HepG2 (cell line): ENCODE data around the gene PDE4C. TPM values are rescaled to one million over a fixed set of nuclear protein-coding genes. Genes with fewer than 3 reads are reported as not detected.
A peak's percentile ranks its signal among the peaks of the same experiment; 100 is the strongest.

ENCODE experiments used
- ATAC-seq: fragments of 200-7000 bp; cut with Tn5 transposase; 3 replicates; pipeline ENCODE4 v1.9.1; 2020; ENCODE audit warnings: mild to moderate bottlenecking, moderate library complexity
- BruUV-seq: library from RNA; stranded (reverse); fragments of 400-500 nt; replicated peaks from 2 replicates; lab custom pipeline; 2021; lab: Mats Ljungman, UMichigan
- CTCF ChIA-PET: fragments of 300-600 bp; formaldehyde crosslinking; extraction: SDS; loops from one replicate; lab custom pipeline; 2021; ENCODE audit warnings: low total read pairs, inconsistent platforms, low intra/inter-chr PET ratio; lab: Yijun Ruan, JAX
- POLR2A ChIA-PET: fragments of 350-600 bp; sonication (Branson Sonifier 250); formaldehyde crosslinking; loops from one replicate; lab custom pipeline; 2020; ENCODE audit warnings: antibody characterized with exemption, inconsistent platforms; lab: Yijun Ruan, JAX
- DNase-seq: peaks from one replicate; pipeline ENCODE4 v3.0.0-alpha.2; 2015; ENCODE audit warnings: low spot score
- FAIRE-seq: peaks from 3 replicates; lab custom pipeline; 2011; peaks lifted over from hg19 to GRCh38; lab: Jason Lieb, UNC
- H2AFZ ChIP-seq: one replicate; pipeline ENCODE4 v1.6.1; 2011; ENCODE audit warnings: low read length, inconsistent platforms
- H3K27ac ChIP-seq: fragments of 300-600 bp; 3 replicates; pipeline ENCODE4 v1.8.0; 2011; ENCODE audit warnings: mixed run types, mild to moderate bottlenecking, mixed read lengths, low read length, inconsistent platforms; ENCODE audit not compliant: insufficient read depth; ENCODE audit errors: extremely low read length
- H3K27me3 ChIP-seq, 2 experiments: fragments of 200-600 bp in 1 of 2; 2 replicates in 1 of 2; 3 replicates in 1 of 2; pipeline versions ENCODE4 v1.6.0 to v1.8.0; 2011; ENCODE audit warnings: low read length in 2 of 2, mild to moderate bottlenecking in 2 of 2, moderate library complexity in 2 of 2, inconsistent platforms in 1 of 2; ENCODE audit not compliant: insufficient read depth in 2 of 2, control insufficient read depth in 1 of 2
- H3K36me3 ChIP-seq, 2 experiments: fragments of 200-600 bp in 1 of 2; replicated peaks in 1 of 2; 2 replicates in 1 of 2; 3 replicates in 1 of 2; pipeline versions ENCODE4 v1.5.1 to v1.8.0; 2011; ENCODE audit warnings: low read length in 2 of 2, inconsistent platforms in 1 of 2; ENCODE audit not compliant: insufficient read depth in 2 of 2, control insufficient read depth in 1 of 2
- H3K4me1 ChIP-seq: 2 replicates; pipeline ENCODE4 v1.5.1; 2012; ENCODE audit warnings: low read length, inconsistent platforms; ENCODE audit not compliant: insufficient read depth
- H3K4me2 ChIP-seq: 2 replicates; pipeline ENCODE4 v1.6.0; 2011; ENCODE audit warnings: low read depth, low read length, inconsistent platforms
- H3K4me3 ChIP-seq, 3 experiments: fragments of 200-600 bp in 1 of 3; sonication (generic), shearing (Covaris generic) in 1 of 3; replicated peaks in 1 of 3; 2 replicates each; pipeline ENCODE4 v1.5.1; 2011 to 2016; ENCODE audit warnings: low read length in 3 of 3, inconsistent platforms in 2 of 3, low read depth in 2 of 3, mild to moderate bottlenecking in 2 of 3, control low read depth in 1 of 3, mixed read lengths in 1 of 3; ENCODE audit not compliant: insufficient read depth in 1 of 3
- H3K79me2 ChIP-seq: one replicate; pipeline ENCODE4 v1.6.1; 2011; ENCODE audit warnings: low read length, inconsistent platforms; ENCODE audit not compliant: insufficient read depth
- H3K9ac ChIP-seq: 2 replicates; pipeline ENCODE4 v1.6.0; 2011; ENCODE audit warnings: mild to moderate bottlenecking, low read depth, low read length, inconsistent platforms; ENCODE audit not compliant: insufficient read depth
- H3K9me3 ChIP-seq: 2 replicates; pipeline ENCODE4 v1.5.1; 2012; ENCODE audit warnings: mild to moderate bottlenecking, low read length
- H4K20me1 ChIP-seq: 2 replicates; pipeline ENCODE4 v1.6.0; 2011; ENCODE audit warnings: inconsistent platforms, mild to moderate bottlenecking, low read length, moderate library complexity; ENCODE audit not compliant: insufficient read depth
- EEA1 ChIP-seq: sonication (generic); formaldehyde crosslinking; IDR thresholded peaks from 2 replicates; pipeline ENCODE4 v1.5.1; 2020; ENCODE audit warnings: mild to moderate bottlenecking, missing genetic modification reagents, borderline replicate concordance
- ELF4 ChIP-seq: sonication (generic); formaldehyde crosslinking; IDR thresholded peaks from 2 replicates; pipeline ENCODE4 v1.5.0; 2020; ENCODE audit warnings: missing genetic modification reagents, mild to moderate bottlenecking, moderate library complexity, borderline replicate concordance
- FOXP1 ChIP-seq, 2 experiments: fragments of 450-650 bp in 1 of 2; IDR thresholded peaks; 2 replicates each; pipeline ENCODE4 v1.6.1; 2017 to 2018; ENCODE audit warnings: antibody characterized with exemption in 1 of 2
- GATAD2A ChIP-seq: IDR thresholded peaks from 2 replicates; pipeline ENCODE4 v1.6.1; 2016
- HNRNPLL ChIP-seq: fragments of 200-400 bp; formaldehyde crosslinking; IDR thresholded peaks from 2 replicates; pipeline ENCODE4 v1.6.1; 2017; ENCODE audit warnings: mild to moderate bottlenecking, low read depth, low read length; ENCODE audit not compliant: poor library complexity, severe bottlenecking
- HOXA5 ChIP-seq: sonication (generic); formaldehyde crosslinking; IDR thresholded peaks from 2 replicates; pipeline ENCODE4 v1.4.0; 2020; ENCODE audit warnings: missing genetic modification reagents
- RBM22 ChIP-seq: fragments of 200-400 bp; formaldehyde crosslinking; optimal IDR thresholded peaks from 2 replicates; pipeline ENCODE3; 2017; ENCODE audit warnings: mild to moderate bottlenecking, low read length, moderate library complexity
- RFX5 ChIP-seq: IDR thresholded peaks from 2 replicates; pipeline ENCODE4 v1.6.1; 2011; ENCODE audit warnings: low read depth, low read length, improper control_type of control experiment
- RFXAP ChIP-seq: sonication (generic); formaldehyde crosslinking; IDR thresholded peaks from 2 replicates; pipeline ENCODE4 v1.4.0; 2020; ENCODE audit warnings: missing genetic modification reagents, borderline replicate concordance
- TCF7 ChIP-seq: sonication (generic); IDR thresholded peaks from 2 replicates; pipeline ENCODE4 v1.6.1; 2016; ENCODE audit warnings: antibody characterized with exemption, low read depth
- TCF7L2 ChIP-seq: IDR thresholded peaks from 2 replicates; pipeline ENCODE4 v1.6.1; 2011; ENCODE audit warnings: mild to moderate bottlenecking, low read depth, low read length, moderate library complexity
- ZBTB38 ChIP-seq: sonication (generic); formaldehyde crosslinking; IDR thresholded peaks from 2 replicates; pipeline ENCODE4 v1.5.1; 2020; ENCODE audit warnings: mild to moderate bottlenecking, missing genetic modification reagents
- ZBTB7A ChIP-seq: sonication (generic); formaldehyde crosslinking; IDR thresholded peaks from 2 replicates; pipeline ENCODE4 v1.8.0; 2022; ENCODE audit warnings: mild to moderate bottlenecking, missing genetic modification reagents
- ZFY ChIP-seq: sonication (generic); formaldehyde crosslinking; IDR thresholded peaks from 2 replicates; pipeline ENCODE4 v1.4.0; 2020; ENCODE audit warnings: missing genetic modification reagents
- ZNF33B ChIP-seq: sonication (generic); formaldehyde crosslinking; IDR thresholded peaks from 2 replicates; pipeline ENCODE4 v1.5.1; 2020; ENCODE audit warnings: mild to moderate bottlenecking, missing genetic modification reagents
- ZNF83 ChIP-seq: sonication (generic); formaldehyde crosslinking; IDR thresholded peaks from 2 replicates; pipeline ENCODE4 v1.4.0; 2020; ENCODE audit warnings: missing genetic modification reagents, mild to moderate bottlenecking, borderline replicate concordance
- WGBS: methylation state at CpG from one replicate; pipeline ENCODE4 v1.1.6; 2017; ENCODE audit warnings: low lambda C conversion rate; 5-methylcytosine and 5-hydroxymethylcytosine counted together
- in situ Hi-C: cut with HindIII; loops from 2 replicates; pipeline ENCODE4 v1.10.0; 2017; ENCODE audit warnings: low pct_unique_long_range_greater_than_20kb; ENCODE audit not compliant: extremely low pct_ligation_motif_present
- intact Hi-C: fragments of 100-400 bp; cut with micrococcal nuclease; formaldehyde crosslinking; loops from one replicate; pipeline ENCODE4 v1.10.0; 2022; ENCODE audit not compliant: unreplicated experiment
- polyA plus RNA-seq, 8 experiments: library from polyadenylated mRNA; depleted of rRNA in 3 of 8; stranded (reverse) in 7 of 8; unstranded in 1 of 8; fragments of >200 nt; fragmentation: Illumina TruSeq in 4 of 8; extraction: Trizol in 4 of 8; gene quantifications; 2 replicates each; pipeline versions ENCODE4 v1.2.1 to v1.2.3, GENCODE V29; 2011 to 2016; ENCODE audit warnings: low read depth in 4 of 8, missing spikeins in 1 of 8, mixed read lengths in 1 of 8; ENCODE audit not compliant: insufficient read depth in 1 of 8
- total RNA-seq, 5 experiments: library from RNA; depleted of rRNA; stranded (reverse); fragments of >200 nt; fragmentation: Illumina TruSeq; extraction: Trizol; gene quantifications; 2 replicates each; pipeline ENCODE4 v1.2.3, GENCODE V29; 2016; ENCODE audit warnings: low read depth in 1 of 5
- TF ChIP-seq, protein P1 (sequence below): IDR thresholded peaks from 2 replicates; pipeline ENCODE4 v1.6.1; 2016; ENCODE audit warnings: control low read depth
- TF ChIP-seq, protein P2 (sequence below): IDR thresholded peaks from 2 replicates; pipeline ENCODE4 v1.6.1; 2018; ENCODE audit warnings: missing genetic modification reagents
- TF ChIP-seq, protein P3 (sequence below): sonication (generic); formaldehyde crosslinking; IDR thresholded peaks from 2 replicates; pipeline ENCODE4 v1.4.0; 2020; ENCODE audit warnings: missing genetic modification reagents, borderline replicate concordance
- TF ChIP-seq, protein P4 (sequence below): IDR thresholded peaks from 2 replicates; pipeline ENCODE4 v1.6.1; 2016; ENCODE audit warnings: low read depth, borderline replicate concordance

Gene PDE4C
- total and polyA plus RNA-seq, 2 of the 13 experiments (the other 11 are each of a cell fraction or from before 2014, with no cell fraction given): 1.4 to 14.0 TPM

DNA sequence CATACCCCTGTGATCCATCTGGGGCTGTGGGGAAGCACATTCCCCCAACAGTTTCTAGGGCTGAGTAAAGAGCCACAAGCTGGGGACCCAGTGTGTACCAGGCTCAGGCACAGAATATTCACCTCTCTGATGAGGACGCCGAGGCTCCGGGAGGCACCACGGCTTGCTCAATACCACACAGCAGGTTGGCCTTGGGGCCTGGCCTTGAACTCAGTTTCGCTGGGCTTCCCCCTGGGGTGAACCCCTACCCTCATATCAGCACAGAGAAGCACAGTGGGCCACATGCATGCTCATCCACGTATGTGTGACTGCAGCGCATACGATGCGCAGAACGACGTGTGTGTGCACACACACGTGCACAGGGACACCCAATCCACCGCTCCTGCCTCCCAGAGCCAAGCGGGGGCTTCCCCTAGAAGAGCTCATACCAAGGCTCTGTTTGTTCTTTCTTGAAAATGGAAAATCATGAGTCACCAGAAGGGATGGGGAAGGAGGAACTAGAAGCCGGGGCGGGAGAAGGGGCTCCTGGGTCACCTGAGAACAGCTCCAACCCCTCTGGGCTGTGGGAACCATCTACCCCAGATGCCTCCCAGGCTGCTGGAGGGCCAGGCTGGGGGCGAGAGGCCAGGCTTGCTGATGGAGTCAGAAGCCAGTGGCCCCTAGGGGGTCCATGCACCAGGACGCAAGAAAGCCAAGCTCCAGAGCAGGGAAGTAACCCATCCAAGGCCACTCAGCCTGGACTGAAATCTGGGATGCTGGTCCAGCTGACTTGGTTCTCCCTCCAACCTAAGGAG, 4.9 kb upstream of the PDE4C start:
- no peak for DNase-seq
- no TSS peak for BruUV-seq
- TF ChIP-seq ZBTB7A (CRISPR knock-in tag) (no peak), EEA1 (CRISPR knock-in tag) (no peak), ZFY (peak; percentile 16; the same call in 1 of the 2 replicates), TCF7L2 (no peak), RFXAP (no peak), HNRNPLL (no peak), ELF4 (CRISPR knock-in tag) (no peak), ZNF83 (CRISPR knock-in tag) (no peak), TCF7 (no peak), HOXA5 (CRISPR knock-in tag) (no peak), RBM22 (no peak), GATAD2A (CRISPR knock-in tag) (0 out of 2 replicates have a peak, but pooled peaks have one; percentile 30), ZBTB38 (CRISPR knock-in tag) (no peak), FOXP1 (IDR thresholded peaks at IDR 0.05) (no peak), FOXP1 (CRISPR knock-in tag; IDR thresholded peaks at IDR 0.05) (no peak), RFX5 (no peak), ZNF33B (CRISPR knock-in tag) (no peak)
- TF ChIP-seq, protein P1, sequence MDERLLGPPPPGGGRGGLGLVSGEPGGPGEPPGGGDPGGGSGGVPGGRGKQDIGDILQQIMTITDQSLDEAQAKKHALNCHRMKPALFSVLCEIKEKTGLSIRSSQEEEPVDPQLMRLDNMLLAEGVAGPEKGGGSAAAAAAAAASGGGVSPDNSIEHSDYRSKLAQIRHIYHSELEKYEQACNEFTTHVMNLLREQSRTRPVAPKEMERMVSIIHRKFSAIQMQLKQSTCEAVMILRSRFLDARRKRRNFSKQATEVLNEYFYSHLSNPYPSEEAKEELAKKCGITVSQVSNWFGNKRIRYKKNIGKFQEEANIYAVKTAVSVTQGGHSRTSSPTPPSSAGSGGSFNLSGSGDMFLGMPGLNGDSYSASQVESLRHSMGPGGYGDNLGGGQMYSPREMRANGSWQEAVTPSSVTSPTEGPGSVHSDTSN (CRISPR knock-in tag): no peak
- TF ChIP-seq, protein P2, sequence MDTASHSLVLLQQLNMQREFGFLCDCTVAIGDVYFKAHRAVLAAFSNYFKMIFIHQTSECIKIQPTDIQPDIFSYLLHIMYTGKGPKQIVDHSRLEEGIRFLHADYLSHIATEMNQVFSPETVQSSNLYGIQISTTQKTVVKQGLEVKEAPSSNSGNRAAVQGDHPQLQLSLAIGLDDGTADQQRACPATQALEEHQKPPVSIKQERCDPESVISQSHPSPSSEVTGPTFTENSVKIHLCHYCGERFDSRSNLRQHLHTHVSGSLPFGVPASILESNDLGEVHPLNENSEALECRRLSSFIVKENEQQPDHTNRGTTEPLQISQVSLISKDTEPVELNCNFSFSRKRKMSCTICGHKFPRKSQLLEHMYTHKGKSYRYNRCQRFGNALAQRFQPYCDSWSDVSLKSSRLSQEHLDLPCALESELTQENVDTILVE: no peak
- TF ChIP-seq, protein P3, sequence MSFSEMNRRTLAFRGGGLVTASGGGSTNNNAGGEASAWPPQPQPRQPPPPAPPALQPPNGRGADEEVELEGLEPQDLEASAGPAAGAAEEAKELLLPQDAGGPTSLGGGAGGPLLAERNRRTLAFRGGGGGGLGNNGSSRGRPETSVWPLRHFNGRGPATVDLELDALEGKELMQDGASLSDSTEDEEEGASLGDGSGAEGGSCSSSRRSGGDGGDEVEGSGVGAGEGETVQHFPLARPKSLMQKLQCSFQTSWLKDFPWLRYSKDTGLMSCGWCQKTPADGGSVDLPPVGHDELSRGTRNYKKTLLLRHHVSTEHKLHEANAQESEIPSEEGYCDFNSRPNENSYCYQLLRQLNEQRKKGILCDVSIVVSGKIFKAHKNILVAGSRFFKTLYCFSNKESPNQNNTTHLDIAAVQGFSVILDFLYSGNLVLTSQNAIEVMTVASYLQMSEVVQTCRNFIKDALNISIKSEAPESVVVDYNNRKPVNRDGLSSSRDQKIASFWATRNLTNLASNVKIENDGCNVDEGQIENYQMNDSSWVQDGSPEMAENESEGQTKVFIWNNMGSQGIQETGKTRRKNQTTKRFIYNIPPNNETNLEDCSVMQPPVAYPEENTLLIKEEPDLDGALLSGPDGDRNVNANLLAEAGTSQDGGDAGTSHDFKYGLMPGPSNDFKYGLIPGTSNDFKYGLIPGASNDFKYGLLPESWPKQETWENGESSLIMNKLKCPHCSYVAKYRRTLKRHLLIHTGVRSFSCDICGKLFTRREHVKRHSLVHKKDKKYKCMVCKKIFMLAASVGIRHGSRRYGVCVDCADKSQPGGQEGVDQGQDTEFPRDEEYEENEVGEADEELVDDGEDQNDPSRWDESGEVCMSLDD: 0 out of 2 replicates have a peak, but pooled peaks have one; percentile 39
- TF ChIP-seq, protein P4, sequence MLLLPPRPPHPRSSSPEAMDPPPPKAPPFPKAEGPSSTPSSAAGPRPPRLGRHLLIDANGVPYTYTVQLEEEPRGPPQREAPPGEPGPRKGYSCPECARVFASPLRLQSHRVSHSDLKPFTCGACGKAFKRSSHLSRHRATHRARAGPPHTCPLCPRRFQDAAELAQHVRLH (CRISPR knock-in tag): no peak

More for the DNA sequence above, 4.9 kb upstream of the PDE4C start:
- 14% methylated on average over 3 of the region's 18 CpGs for WGBS
- H3K36me3 ChIP-seq: no peaks in the 10 kb centered on the region
- peak; percentile 28 for ATAC-seq
- ChIA-PET POLR2A (interaction anchor here (0.7 to 1.0 kb wide), 2 partner anchors 39 to 48 kb away, joined by 3 to 4 read pairs; no protein-coding TSS in a partner anchor), CTCF (no interaction called here)
- H2AFZ ChIP-seq: no peak overlapping the region
- no peak overlapping the region for H3K4me3 ChIP-seq
- FAIRE-seq: no peak
- H3K9ac ChIP-seq: no peak overlapping the region
- in situ Hi-C loops: no loop called here
- no peaks in the 10 kb centered on the region for H3K79me2 ChIP-seq
- H3K27me3 ChIP-seq: peaks cover 0 to 4% of the 10 kb centered on the region in 2 experiments; a peak in 2 of 5 replicates
- H3K4me2 ChIP-seq: no peak overlapping the region; the same call in 1 of the 2 replicates
- peaks cover 28% of the 10 kb centered on the region for H3K4me1 ChIP-seq
- no peaks in the 10 kb centered on the region; the same call in 1 of the 2 replicates for H4K20me1 ChIP-seq
- no peaks in the 10 kb centered on the region for H3K9me3 ChIP-seq
- intact Hi-C loops: no loop called here
- no peak overlapping the region for H3K27ac ChIP-seq
